Stimulated activated CD4-positive, alpha-beta T cell treated with anti-CD3 and anti-CD28 coated beads, Interleukin-2, amount 100 ng/mL, for 24 hours (primary cell): Measurements from ENCODE around the gene F7.
"Not testable (repeated sequence)": the region's sequence is repeated elsewhere in the genome, so short reads cannot be mapped to it uniquely, and the experiment has no call there.

Experiments used
- DNase-seq, 2 donors: peaks; one replicate each; pipeline ENCODE4 v3.0.0-alpha.2; 2020

The F7 gene

DNA sequence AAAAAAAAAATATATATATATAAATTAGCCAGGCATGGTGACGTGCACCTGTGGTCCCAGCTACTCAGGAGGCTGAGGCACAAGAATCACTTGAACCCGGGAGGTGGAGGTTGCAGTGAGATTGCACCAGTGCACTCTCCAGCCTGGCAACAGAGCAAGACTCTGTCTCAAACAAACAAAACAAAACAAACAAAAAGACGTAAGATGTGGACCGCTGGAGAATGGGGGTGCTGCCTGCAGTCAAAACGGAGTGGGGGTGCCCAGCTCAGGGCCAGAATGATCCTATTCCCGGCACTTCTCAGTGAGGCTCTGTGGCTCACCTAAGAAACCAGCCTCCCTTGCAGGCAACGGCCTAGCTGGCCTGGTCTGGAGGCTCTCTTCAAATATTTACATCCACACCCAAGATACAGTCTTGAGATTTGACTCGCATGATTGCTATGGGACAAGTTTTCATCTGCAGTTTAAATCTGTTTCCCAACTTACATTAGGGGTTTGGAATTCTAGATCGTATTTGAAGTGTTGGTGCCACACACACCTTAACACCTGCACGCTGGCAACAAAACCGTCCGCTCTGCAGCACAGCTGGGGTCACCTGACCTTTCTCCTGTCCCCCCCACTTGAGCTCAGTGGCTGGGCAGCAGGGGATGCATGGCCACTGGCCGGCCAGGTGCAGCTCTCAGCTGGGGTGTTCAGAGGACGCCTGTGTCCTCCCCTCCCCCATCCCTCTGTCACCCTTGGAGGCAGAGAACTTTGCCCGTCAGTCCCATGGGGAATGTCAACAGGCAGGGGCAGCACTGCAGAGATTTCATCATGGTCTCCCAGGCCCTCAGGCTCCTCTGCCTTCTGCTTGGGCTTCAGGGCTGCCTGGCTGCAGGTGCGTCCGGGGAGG lies at the start of gene F7:
TSS of gene F7 (plus strand) at position 760 of the 889 bp plus-strand sequence. CDS start at position 811, 51 bp downstream.
- DNase-seq: no peak

DNA sequence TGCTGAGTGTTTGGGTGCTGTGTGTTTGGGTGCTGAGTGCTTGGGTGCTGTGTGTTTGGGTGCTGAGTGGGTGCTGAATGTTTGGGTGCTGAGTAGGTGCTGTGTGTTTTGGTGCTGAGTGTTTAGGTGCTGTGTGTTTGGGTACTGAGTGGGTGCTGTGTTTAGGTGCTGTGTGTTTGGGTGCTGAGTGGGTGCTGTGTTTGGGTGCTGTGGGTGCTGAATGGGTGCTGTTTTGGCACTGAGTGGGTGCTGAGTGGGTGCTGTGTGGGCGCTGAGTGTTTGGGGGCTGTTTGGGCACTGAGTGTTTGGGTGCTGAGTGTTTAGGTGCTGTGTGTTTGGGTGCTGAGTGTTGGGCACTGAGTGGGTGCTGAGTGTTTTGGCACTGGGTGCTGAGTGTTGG lies 48.5 kb upstream of the F7 start:
- DNase-seq: no peak

DNA sequence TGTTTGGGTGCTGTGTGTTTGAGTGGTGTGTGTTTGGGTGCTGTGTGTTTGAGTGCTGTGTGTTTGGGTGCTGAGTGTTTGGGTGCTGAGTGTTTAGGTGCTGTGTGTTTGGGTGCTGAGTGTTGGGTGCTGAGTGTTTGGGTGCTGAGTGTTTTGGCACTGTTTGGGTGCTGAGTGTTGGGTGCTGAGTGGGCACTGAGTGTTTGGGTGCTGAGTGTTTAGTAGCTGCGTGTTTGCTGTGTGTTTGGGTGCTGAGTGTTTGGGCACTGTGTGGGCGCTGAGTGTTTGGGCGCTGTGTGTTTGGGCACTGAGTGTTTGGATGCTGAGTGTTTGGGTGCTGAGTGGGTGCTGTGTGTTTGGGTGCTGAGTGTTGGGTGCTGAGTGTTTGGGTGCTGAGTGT lies 48.0 kb upstream of the F7 start:
- DNase-seq: not testable (repeated sequence)

DNA sequence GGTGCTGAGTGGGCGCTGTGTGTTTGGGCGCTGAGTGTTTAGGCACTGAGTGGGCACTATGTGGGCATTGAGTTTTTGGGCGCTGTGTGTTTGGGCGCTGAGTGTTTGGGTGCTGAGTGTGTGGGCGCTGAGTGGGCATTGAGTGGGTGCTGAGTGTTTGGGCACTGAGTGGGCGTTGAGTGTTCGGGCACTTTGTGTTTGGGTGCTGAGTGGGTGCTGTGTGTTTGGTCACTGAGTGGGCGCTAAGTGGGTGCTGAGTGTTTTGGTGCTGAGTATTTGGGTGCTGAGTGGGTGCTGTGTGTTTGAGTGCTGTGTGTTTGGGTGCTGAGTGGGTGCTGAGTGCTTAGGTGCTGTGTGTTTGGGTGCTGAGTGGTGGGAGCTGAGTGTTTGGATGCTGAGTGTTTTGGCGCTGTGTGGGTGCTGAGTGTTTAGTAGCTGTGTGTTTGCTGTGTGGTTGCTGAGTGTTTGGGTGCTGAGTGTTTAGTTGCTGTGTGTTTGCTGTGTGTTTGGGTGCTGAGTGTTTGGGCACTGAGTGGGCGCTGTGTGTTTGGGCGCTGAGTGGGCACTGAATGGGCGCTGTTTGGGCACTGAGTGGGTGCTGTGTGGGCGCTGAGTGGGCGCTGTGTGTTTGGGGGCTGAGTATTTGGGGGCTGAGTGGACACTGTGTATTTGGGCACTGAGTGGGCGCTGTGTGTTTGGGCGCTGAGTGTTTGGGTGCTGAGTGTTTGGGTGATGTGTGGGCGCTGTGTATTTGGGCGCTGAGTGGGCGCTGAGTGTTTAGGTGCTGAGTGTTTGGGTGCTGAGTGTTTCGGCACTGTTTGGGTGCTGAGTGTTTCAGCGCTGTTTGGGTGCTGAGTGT lies 47.2 kb upstream of the F7 start:
- DNase-seq: no peak

DNA sequence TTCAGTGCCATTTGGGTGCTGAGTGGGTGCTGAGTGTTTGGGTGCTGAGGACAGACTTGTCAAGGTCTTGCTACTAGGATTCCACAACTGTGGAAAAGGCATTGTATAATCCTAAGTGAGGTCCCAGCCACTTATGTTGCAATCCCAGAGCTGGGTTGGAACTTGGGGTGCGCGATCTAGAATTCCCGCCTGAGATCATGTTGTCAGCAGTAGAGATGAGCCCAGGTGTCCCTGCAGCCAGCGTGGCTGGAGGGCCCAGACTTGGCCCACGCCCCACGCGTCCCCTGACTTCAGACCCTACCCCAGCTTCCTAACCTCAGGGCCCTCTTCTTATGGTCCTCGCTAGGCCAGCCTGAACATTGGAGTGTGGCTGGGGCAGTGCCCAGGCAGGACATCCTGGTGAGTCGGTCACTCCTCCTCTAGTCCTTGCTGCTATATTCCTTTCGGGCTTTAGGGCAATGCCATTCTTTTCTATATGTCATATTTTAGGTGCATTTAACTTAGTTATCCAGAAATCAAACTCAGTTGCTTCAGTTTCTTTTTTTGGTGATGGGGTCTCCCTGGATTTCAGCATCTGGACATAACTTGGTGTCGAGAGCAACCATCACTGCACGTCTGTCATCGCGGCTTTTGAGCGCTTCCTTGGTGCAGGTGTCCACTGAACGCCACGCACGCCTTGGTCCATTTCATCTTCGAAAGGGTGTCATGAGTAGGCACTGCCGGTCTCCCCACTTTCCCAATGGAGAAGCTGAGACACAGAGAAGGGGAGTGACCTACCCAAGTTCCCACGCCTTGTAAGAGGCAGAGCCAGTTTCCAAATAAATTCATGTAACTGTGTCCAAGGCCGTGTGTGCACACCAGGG lies 46.4 kb upstream of the F7 start:
- DNase-seq: no peak

DNA sequence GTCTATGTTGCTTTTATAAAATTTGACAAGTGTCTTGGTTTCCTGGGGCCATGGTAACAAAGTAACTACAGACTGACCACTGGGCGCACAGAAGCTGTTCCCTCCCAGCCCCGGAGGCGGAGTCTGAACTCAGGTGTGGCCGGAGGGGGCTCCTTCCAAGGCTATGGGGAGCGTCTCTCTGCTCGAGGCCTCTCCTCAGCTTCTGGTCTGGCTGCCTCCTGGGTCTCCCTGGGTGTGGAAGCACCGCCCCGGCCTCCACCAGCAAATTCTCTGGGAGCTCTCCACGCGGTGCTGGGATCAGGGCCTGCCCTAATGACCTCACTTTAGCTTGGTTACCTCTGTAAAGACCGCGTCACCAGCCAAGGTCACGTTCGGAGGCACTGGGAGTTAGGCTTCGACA lies 45.7 kb upstream of the F7 start:
- no peak for DNase-seq

DNA sequence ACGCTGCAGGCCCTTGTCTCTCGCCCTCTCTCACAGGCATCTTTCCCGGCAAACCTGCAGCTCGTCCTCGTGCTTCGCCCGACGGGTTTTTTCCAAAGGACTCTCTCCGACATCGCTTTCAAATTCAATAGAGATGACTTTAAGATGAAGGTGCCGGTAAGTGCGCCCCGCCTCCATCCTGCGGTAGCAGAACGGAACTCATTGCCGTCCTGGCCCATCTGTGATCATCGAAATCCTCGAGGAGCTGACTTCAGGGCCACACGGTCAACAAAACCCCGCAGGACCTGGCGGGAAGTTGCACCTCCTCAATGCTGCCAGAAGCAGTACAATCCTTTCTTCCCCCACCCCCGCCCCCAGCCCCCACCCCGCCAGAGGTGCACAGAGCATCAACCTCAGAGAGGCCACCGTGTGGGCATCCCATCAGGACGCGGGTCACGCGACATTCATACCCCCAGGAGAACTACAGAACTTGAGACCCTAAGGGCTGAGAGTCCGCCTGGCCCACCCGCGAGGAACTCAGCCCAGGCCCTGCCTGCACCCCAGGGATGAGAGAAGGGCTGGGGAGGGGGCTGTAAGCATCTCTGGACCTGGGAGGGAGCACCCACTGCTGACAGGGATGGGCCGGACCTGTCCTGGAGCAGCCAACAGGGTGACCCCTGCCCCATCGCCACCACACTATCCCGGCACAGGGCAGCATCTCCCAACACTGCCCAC lies 44.9 kb upstream of the F7 start:
- no peak for DNase-seq

DNA sequence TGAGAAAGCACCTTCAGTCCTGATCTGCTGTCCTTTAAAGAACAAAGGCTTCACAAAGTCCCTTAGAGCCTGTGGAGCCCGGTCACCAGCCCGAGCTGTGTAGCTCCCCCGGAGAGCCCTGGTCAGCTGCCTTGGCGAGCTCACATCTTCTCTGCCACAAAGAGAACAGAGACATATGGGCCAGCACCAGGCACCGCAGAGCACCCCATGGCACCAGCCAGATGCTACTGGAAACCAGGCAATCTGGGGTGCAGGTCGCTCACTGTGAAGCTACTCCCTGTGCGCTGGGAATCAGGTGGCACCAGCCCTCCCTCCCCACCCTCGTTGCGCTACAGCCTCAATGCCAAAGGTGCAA lies 44.3 kb upstream of the F7 start:
- DNase-seq: no peak

DNA sequence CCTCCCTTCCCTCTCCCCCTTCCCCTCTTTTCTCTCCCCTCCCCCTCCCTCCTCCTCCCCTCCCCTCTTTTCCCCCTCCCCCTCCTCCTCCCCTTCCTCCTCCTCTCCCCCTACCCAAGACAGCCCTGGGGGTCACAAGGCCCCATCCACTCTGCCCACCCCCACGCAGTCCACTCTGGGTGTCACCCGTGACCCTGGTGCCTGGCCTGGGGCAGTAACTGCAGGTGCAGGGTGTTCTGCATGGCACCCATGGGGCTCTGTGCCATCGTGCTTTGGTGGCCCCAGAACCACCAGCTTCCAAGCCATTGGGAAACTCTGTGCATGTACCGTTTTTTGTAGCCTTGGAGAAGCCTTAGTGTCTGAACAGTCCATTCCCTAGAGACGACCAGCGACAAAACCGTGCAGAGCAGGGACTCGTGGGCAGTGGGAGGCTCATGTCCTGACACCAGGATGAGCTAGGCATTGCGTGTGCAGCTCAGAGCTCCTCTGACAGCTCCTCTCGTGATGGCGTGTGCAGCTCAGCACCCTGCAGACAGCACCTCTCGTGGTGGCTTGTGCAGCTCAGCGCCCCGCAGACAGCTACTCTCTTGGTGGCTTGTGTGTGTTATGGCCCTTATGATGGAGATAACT lies 43.7 kb upstream of the F7 start:
- DNase-seq: no peak

DNA sequence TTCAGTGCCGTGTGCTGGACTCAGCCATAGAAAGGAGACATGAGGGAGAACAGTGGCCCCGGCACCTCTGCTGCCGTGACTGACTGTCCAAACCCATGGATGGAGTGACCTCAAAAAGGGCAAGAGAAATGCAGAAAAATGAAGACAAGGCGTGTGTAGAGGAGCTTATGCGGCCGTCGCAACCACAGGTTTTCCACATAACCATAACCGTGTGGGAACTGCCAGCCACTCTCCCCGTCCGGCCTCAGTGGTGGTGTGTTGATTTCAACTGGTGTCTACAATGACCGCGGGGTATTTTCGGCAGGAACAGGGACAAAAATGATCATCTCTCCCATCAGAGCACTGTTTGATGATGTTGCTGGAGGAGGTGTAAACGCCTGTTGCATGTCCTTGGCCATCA lies 42.9 kb upstream of the F7 start:
- DNase-seq: no peak

DNA sequence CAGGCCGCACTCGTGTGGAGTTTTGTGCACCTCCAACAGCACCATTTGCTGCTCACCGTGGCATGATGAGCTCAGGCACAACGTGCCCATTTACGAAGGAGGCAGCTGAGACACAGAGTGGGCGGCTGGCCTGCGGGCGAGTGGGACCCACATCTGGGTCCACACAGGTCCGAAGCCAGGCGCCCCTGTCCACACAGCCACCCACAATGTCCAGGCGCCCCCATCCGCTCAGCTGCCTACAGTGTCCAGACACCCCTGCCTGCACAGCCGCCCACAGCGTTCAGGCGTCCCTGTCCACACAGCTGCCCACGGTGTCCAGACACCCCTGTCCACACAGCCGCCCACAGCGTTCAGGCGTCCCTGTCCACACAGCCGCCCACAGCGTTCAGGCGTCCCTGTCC lies 42.5 kb upstream of the F7 start:
- DNase-seq: no peak

DNA sequence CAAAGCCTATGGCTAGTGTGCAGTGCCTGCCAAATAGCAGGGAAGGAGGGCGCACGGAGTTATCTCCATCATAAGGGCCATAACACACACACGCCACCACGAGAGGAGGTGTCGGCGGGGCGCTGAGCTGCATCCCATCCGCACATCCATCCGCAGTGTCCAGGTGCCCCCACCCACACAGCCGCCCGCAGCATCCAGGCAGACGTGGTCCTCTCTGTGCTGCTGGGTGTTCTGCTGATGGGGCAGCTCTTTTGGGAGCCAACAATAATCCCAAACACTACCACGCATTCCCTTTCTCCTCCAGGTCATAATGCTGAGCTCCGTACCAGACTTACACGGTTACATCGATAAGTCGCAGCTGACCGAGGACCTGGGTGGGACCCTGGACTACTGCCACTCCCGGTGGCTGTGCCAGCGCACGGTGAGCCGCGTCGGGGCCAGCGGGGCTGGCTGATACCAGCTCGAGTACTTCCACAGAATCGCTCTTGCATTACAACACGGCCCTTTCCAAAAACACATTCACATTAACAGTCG lies 41.5 kb upstream of the F7 start:
- no peak for DNase-seq

DNA sequence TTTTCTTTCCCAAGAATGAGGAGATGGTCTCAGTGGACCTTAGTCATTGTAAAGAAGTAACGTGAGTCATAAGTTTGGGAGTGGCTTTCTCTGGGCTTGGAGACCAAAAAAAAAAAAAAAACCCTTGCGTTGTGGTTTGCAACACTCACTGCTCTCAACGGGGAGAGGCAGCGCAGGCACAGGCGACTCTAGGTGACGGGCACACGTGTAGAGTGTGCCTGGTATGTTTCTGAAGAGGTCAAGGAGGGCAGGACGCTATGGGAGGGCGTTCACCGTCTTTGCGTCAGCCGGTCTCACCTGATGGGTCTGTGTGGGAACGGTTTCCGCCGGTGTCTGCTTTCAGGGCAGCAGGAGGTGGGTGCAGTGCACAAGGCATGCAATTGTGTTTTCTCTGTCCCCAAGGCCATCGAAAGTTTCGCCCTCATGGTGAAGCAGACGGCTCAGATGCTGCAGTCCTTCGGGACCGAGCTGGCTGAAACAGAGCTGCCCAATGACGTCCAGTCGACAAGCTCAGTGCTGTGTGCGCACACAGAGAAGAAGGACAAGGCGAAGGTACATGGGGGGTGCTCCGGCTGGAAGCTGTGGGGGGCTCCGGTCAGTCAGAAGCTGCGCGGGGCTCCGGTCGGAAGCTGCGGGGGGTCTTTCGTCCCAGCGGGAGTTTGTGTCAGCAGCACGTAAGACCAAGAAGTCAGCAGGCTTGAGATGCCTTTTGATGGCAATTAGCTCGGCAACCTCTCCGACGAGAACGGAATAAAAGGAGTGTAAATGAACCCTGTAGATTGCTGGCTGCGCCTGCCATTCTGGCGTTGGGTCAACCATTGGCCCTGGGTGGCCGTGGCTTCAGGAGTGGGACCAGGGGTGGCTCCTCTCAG lies 40.8 kb upstream of the F7 start:
- DNase-seq: no peak

DNA sequence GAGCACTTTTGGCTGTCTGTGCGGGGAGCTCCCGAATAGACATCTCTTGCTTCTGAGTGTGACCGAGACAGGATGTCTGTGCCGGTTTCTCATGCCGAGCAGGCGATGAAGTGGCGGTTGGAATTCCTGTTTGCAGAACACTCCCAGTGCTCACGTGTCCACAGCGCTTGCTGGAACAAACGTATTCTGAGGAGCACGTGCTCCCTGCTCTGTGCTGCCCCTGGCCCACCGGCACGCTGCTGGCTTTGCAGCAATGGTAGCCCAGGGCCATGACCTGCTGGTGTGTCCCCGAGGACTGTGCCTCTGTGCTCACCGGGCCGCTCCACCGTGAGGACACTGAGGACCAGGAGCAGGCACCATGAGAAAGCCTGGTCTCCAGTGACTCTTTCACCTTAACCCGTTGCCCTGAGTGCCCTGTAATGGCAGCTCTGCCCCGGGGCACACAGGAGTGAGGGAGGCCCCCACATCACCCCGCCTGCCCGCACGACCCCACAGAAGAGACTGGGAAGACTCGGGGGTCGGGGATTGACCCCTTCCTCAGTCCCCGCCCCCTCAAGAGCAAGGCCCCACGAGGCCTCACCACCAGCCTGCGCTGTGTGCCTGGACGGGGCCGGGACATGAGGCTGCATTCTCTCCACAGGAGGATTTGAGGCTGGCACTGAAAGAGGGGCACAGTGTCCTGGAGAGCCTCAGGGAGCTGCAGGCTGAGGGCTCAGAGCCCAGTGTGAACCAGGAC lies 40.0 kb upstream of the F7 start:
- DNase-seq: no peak

DNA sequence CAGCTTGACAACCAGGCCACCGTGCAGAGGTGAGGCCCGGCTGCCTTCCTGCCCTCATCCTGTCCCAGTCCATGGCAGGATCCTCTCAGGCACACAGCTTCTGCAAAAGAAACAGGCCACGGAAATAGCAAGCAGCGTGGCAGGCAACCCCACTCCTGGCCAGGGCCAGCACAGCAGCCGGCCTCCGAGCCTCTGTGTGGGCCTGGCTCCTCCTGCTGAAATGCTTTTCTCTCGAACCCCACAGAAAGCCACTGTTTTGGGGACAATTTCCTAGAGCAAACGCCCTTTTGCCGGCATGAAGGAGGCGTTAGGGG lies 39.5 kb upstream of the F7 start:
- DNase-seq: no peak

DNA sequence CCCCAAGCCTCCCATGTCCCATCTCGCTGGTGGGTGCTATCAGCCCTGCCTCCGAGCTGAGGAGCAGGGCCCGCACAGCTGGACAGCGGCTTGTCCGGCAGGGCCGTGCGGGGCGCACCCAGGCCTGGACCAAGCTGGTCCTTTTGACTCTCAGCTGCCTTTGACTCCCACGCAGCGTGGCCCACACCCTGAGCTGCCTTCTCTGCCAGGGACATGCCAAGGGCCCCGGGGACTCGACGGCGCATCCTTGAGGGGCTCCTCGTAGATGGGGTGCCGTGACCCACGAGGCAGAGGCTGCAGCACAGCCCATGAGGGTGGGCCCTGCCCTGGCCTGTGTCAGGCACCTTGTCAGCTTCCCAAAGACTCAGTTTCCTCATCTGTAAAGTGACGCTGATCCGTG lies 38.8 kb upstream of the F7 start:
- no peak for DNase-seq

DNA sequence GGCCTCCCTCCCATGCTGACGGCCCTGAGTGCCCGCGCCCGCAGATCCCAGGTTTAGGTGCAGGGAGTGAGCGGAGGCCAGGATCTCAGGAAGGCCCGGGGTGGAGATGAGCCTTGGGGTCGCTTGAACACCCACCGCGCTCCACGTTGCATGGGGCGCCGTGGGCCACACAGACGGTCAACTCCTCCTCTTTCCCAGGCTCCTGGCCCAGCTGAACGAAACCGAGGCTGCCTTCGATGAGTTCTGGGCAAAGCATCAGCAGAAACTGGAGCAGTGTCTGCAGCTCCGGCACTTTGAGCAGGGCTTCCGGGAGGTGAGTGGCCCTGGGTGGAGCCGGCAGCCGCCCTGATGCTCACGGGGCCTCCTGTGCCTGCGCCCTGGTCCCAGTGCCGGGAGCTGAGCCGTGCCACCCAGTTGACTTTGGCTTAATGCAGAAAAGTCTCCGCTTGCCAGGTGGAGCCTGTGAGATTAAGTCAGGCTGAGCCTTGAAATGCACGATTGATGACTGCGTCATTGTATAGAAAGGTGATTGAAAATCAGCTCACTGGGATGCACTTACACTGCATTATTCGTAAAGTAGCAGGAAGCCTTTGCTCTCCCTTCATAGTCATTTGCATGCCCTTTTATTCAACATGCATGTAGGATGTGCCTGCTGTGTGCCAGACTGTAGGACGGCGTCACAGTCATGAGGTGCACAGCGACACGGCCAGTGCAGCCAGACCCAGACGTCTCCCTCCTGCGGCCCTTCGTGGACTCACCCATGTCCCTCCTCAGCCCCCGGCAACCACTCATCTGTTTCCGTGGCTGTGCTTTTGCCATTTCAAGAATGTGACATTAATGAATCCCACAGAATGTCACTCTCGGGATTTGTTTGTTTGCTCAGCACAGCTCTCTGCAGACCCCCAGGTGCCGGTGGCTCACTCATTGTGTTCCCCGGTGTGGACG lies 35.5 kb upstream of the F7 start:
- no peak for DNase-seq

DNA sequence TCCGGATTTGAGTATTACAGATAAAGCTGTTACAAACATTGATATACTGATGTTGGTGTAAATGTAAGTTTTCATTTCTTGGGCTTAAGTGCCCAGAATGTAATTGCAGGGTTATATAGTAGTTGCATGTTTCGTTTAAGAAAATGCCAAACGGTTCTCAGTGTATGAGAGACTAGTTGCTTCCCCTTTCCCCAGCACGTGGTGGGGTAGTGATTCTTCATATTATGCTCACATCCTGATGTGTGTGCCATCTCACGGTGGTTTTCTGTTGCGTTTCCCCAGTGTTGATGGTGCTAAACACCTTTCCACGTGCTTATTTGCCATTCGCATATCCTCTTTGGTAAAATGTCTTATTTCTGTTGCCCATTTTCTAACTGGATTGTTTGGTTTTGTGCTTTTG lies 34.7 kb upstream of the F7 start:
- no peak for DNase-seq

DNA sequence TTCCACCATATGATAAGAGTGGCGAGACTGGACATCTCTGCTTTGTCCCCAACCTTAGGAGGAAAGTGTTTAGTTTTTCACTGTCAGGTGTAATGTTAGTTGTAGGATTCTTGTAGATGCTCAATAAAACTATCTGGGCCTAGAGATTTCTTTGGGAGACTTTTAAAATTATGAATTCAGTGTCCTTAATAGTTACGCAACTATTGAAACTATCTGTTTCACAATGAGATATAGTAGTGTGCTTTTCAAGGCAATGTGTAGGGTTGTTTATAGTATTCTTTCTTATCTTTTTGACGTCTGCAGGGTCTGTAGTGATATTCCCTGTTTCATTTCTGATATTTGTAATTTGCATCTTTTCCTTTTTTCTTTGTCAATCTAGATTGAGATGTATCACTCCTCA lies 33.2 kb upstream of the F7 start:
- no peak for DNase-seq
